GM23338 (cell line): Measurements from ENCODE around the gene PHF21A. TPM values are rescaled to one million over a fixed set of nuclear protein-coding genes. Genes with fewer than 3 reads are reported as not detected.

Source experiments
- ATAC-seq: fragments of 200-7000 bp; cut with Tn5 transposase; 3 replicates; pipeline ENCODE4 v1.9.1; 2020
- DNase-seq: peaks from one replicate; pipeline ENCODE4 v3.0.0-alpha.2; 2015; ENCODE audit warnings: low spot score
- H2AFZ ChIP-seq: fragments of 200-600 bp; sonication (generic); 2 replicates; pipeline ENCODE4 v1.8.0; 2016; ENCODE audit warnings: antibody characterized with exemption, mild to moderate bottlenecking, moderate library complexity
- H3F3A ChIP-seq: fragments of 200-600 bp; sonication (generic); replicated peaks from 2 replicates; pipeline ENCODE4 v1.8.0; 2017; ENCODE audit warnings: antibody characterized with exemption, mixed run types, low read depth
- H3K27ac ChIP-seq: fragments of 200-600 bp; sonication (generic); 2 replicates; pipeline ENCODE4 v1.6.1; 2016; ENCODE audit warnings: low read depth
- H3K27me3 ChIP-seq: fragments of 200-600 bp; sonication (generic); 2 replicates; pipeline ENCODE4 v1.8.0; 2016; ENCODE audit warnings: mild to moderate bottlenecking, mixed run types, moderate library complexity; ENCODE audit not compliant: insufficient read depth
- H3K36me3 ChIP-seq: fragments of 200-600 bp; sonication (generic); 2 replicates; pipeline ENCODE4 v1.8.0; 2016; ENCODE audit warnings: mild to moderate bottlenecking; ENCODE audit not compliant: insufficient read depth
- H3K4me1 ChIP-seq: fragments of 200-600 bp; sonication (generic); 2 replicates; pipeline ENCODE4 v1.8.0; 2016; ENCODE audit warnings: mild to moderate bottlenecking, moderate library complexity; ENCODE audit not compliant: insufficient read depth
- H3K4me2 ChIP-seq: fragments of 200-600 bp; sonication (generic); 2 replicates; pipeline ENCODE4 v1.7.1; 2017; ENCODE audit warnings: mixed run types
- H3K4me3 ChIP-seq: fragments of 200-600 bp; sonication (generic); 2 replicates; pipeline ENCODE4 v1.6.1; 2016; ENCODE audit warnings: mixed run types
- H3K79me2 ChIP-seq: fragments of 200-600 bp; sonication (generic); replicated peaks from 2 replicates; pipeline ENCODE4 v1.8.0; 2017; ENCODE audit warnings: mild to moderate bottlenecking; ENCODE audit not compliant: insufficient read depth
- H3K9me2 ChIP-seq: fragments of 200-600 bp; sonication (generic); 2 replicates; pipeline ENCODE4 v1.8.0; 2017; ENCODE audit not compliant: insufficient read depth
- H4K20me1 ChIP-seq: fragments of 200-600 bp; sonication (generic); replicated peaks from 2 replicates; pipeline ENCODE4 v1.8.0; 2017; ENCODE audit warnings: mild to moderate bottlenecking; ENCODE audit not compliant: insufficient read depth
- H3K27ac Mint-ChIP-seq: 2 replicates; pipeline ENCODE4 v1.8.0; 2020; ENCODE audit warnings: inconsistent platforms, mild to moderate bottlenecking, moderate library complexity, mixed read lengths
- H3K27me3 Mint-ChIP-seq: 3 replicates; pipeline ENCODE4 v1.8.0; 2022; ENCODE audit warnings: low read depth, mild to moderate bottlenecking, moderate library complexity, mixed read lengths, inconsistent platforms; ENCODE audit not compliant: insufficient read depth, poor library complexity
- H3K36me3 Mint-ChIP-seq: 3 replicates; pipeline ENCODE4 v1.8.0; 2021; ENCODE audit warnings: low read depth, mild to moderate bottlenecking, inconsistent platforms, moderate library complexity, mixed read lengths
- H3K4me1 Mint-ChIP-seq: 3 replicates; pipeline ENCODE4 v1.8.0; 2020; ENCODE audit warnings: mild to moderate bottlenecking, inconsistent platforms, mixed read lengths
- H3K4me3 Mint-ChIP-seq: 3 replicates; pipeline ENCODE4 v1.8.0; 2021; ENCODE audit warnings: moderate library complexity, mild to moderate bottlenecking, inconsistent platforms, mixed read lengths
- H3K9me3 Mint-ChIP-seq: 3 replicates; pipeline ENCODE4 v1.8.0; 2020; ENCODE audit warnings: moderate library complexity, mild to moderate bottlenecking, inconsistent platforms, mixed read lengths
- EZH2 ChIP-seq: fragments of 200-600 bp; sonication (generic); IDR thresholded peaks from one replicate; pipeline ENCODE4 v1.8.0; 2017; ENCODE audit warnings: antibody characterized with exemption, mild to moderate bottlenecking, low read depth; ENCODE audit not compliant: unreplicated experiment
- EZH2phosphoT487 ChIP-seq: fragments of 200-600 bp; sonication (generic); IDR thresholded peaks from one replicate; pipeline ENCODE4 v1.8.1; 2018; ENCODE audit warnings: antibody characterized with exemption; ENCODE audit not compliant: unreplicated experiment
- JUNB ChIP-seq: IDR thresholded peaks from one replicate; pipeline ENCODE4 v1.6.1; 2016; ENCODE audit warnings: antibody characterized with exemption; ENCODE audit not compliant: unreplicated experiment
- NANOG ChIP-seq: IDR thresholded peaks from 2 replicates; pipeline ENCODE4 v1.6.1; 2016; ENCODE audit warnings: antibody characterized with exemption, borderline replicate concordance
- POLR2AphosphoS5 ChIP-seq: IDR thresholded peaks from 2 replicates; pipeline ENCODE4 v1.6.1; 2016; ENCODE audit warnings: antibody characterized with exemption, low read depth
- STAT1 ChIP-seq: IDR thresholded peaks from one replicate; pipeline ENCODE4 v1.6.1; 2016; ENCODE audit warnings: antibody characterized with exemption; ENCODE audit not compliant: unreplicated experiment
- ZNF114 ChIP-seq: fragments of 250-450 bp; sonication (Bioruptor Pico); IDR thresholded peaks from 2 replicates; pipeline ENCODE4 v1.5.0; 2020; ENCODE audit warnings: mild to moderate bottlenecking, moderate library complexity
- ZNF331 ChIP-seq: fragments of 250-450 bp; sonication (Bioruptor Pico); IDR thresholded peaks from 2 replicates; pipeline ENCODE4 v1.5.0; 2020; ENCODE audit warnings: low read depth, mild to moderate bottlenecking, moderate library complexity
- ZNF462 ChIP-seq: fragments of 250-450 bp; sonication (Bioruptor Pico); IDR thresholded peaks from 2 replicates; pipeline ENCODE4 v1.5.0; 2020; ENCODE audit warnings: mild to moderate bottlenecking, moderate library complexity
- polyA plus RNA-seq: library from polyadenylated mRNA; unstranded; fragments of >200 nt; fragmentation: Nextera tagmentation; extraction: Ambion mirVana; gene quantifications from 2 replicates; pipeline ENCODE4 v1.2.1, GENCODE V29; 2016
- total RNA-seq: library from RNA; depleted of rRNA; stranded (reverse); fragments of >200 nt; shearing (Covaris generic); gene quantifications from 2 replicates; pipeline ENCODE4 v1.2.3, GENCODE V29; 2014
- TF ChIP-seq, protein P1 (sequence below), 2 experiments: fragments of 200-600 bp in 1 of 2; sonication (generic) in 1 of 2; conservative IDR thresholded peaks; 2 replicates each; pipeline versions ENCODE4 v1.5.1 to v1.6.1; 2016 to 2017; ENCODE audit warnings: antibody characterized with exemption in 2 of 2, low read depth in 2 of 2, mild to moderate bottlenecking in 2 of 2, moderate library complexity in 1 of 2
- TF ChIP-seq, protein P2 (sequence below): IDR thresholded peaks from one replicate; pipeline ENCODE4 v1.6.1; 2018; ENCODE audit warnings: antibody characterized with exemption; ENCODE audit not compliant: unreplicated experiment
- TF ChIP-seq, protein P3 (sequence below): IDR thresholded peaks from 2 replicates; pipeline ENCODE4 v1.6.1; 2016; ENCODE audit warnings: antibody characterized with exemption

The PHF21A gene
- total and polyA plus RNA-seq, 2 experiments from 2014 or later, result 21.7 to 23.6 TPM

DNA sequence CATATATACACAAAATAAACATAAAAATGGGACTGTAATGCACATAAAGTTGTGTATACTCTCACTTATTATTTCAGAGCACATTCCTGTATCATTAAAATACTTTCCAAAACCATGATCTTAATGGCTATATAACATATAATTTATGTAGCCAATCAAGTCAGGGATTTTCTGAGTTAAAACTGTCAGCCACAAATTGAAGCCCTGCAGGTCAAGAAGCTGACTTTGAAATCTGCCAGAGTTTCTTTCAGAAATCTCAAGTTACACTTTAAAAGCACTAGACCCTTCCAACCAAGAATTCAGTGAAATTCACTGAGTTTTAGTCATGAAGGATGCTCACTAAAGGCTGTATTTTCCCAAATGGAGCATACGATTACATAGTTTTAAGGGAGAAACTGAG is 47.6 kb downstream of the PHF21A start:
- H3K4me2 ChIP-seq, result no peak overlapping the region
- DNase-seq (no peak), ATAC-seq (no peak)
- Mint-ChIP-seq H3K36me3 (peaks cover 14% of the 10 kb centered on the region; the same call in 2 of the 3 replicates), H3K4me3 (no peak overlapping the region), H3K27ac (no peak overlapping the region), H3K9me3 (no peaks in the 10 kb centered on the region), H3K4me1 (peaks cover 18% of the 10 kb centered on the region), H3K27me3 (no peaks in the 10 kb centered on the region)
- H3K9me2 ChIP-seq, result no peaks in the 10 kb centered on the region
- TF ChIP-seq STAT1 (no peak), ZNF331 (CRISPR knock-in tag) (no peak), POLR2AphosphoS5 (no peak), NANOG (no peak), ZNF462 (CRISPR knock-in tag) (no peak), ZNF114 (CRISPR knock-in tag) (no peak), EZH2 (no peak), JUNB (no peak), EZH2phosphoT487 (no peak)
- TF ChIP-seq, protein P1, sequence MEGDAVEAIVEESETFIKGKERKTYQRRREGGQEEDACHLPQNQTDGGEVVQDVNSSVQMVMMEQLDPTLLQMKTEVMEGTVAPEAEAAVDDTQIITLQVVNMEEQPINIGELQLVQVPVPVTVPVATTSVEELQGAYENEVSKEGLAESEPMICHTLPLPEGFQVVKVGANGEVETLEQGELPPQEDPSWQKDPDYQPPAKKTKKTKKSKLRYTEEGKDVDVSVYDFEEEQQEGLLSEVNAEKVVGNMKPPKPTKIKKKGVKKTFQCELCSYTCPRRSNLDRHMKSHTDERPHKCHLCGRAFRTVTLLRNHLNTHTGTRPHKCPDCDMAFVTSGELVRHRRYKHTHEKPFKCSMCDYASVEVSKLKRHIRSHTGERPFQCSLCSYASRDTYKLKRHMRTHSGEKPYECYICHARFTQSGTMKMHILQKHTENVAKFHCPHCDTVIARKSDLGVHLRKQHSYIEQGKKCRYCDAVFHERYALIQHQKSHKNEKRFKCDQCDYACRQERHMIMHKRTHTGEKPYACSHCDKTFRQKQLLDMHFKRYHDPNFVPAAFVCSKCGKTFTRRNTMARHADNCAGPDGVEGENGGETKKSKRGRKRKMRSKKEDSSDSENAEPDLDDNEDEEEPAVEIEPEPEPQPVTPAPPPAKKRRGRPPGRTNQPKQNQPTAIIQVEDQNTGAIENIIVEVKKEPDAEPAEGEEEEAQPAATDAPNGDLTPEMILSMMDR (conservative IDR thresholded peaks at IDR 0.05; ENCODE audit: low read depth in 2 of 2), result no peak
- TF ChIP-seq, protein P2, sequence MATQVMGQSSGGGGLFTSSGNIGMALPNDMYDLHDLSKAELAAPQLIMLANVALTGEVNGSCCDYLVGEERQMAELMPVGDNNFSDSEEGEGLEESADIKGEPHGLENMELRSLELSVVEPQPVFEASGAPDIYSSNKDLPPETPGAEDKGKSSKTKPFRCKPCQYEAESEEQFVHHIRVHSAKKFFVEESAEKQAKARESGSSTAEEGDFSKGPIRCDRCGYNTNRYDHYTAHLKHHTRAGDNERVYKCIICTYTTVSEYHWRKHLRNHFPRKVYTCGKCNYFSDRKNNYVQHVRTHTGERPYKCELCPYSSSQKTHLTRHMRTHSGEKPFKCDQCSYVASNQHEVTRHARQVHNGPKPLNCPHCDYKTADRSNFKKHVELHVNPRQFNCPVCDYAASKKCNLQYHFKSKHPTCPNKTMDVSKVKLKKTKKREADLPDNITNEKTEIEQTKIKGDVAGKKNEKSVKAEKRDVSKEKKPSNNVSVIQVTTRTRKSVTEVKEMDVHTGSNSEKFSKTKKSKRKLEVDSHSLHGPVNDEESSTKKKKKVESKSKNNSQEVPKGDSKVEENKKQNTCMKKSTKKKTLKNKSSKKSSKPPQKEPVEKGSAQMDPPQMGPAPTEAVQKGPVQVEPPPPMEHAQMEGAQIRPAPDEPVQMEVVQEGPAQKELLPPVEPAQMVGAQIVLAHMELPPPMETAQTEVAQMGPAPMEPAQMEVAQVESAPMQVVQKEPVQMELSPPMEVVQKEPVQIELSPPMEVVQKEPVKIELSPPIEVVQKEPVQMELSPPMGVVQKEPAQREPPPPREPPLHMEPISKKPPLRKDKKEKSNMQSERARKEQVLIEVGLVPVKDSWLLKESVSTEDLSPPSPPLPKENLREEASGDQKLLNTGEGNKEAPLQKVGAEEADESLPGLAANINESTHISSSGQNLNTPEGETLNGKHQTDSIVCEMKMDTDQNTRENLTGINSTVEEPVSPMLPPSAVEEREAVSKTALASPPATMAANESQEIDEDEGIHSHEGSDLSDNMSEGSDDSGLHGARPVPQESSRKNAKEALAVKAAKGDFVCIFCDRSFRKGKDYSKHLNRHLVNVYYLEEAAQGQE, result no peak
- TF ChIP-seq, protein P3, sequence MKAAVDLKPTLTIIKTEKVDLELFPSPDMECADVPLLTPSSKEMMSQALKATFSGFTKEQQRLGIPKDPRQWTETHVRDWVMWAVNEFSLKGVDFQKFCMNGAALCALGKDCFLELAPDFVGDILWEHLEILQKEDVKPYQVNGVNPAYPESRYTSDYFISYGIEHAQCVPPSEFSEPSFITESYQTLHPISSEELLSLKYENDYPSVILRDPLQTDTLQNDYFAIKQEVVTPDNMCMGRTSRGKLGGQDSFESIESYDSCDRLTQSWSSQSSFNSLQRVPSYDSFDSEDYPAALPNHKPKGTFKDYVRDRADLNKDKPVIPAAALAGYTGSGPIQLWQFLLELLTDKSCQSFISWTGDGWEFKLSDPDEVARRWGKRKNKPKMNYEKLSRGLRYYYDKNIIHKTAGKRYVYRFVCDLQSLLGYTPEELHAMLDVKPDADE, result no peak
- H3F3A ChIP-seq, result no peaks in the 10 kb centered on the region
- H4K20me1 ChIP-seq, result no peaks in the 10 kb centered on the region
- no peak overlapping the region for H2AFZ ChIP-seq
- H3K36me3 ChIP-seq, result peaks cover 5% of the 10 kb centered on the region; the same call in 1 of the 2 replicates
- H3K27me3 ChIP-seq, result no peaks in the 10 kb centered on the region
- H3K27ac ChIP-seq, result no peak overlapping the region
- no peaks in the 10 kb centered on the region for H3K79me2 ChIP-seq
- peaks cover 8% of the 10 kb centered on the region; the same call in 1 of the 2 replicates for H3K4me1 ChIP-seq
- no peak overlapping the region for H3K4me3 ChIP-seq
